Spleen (tissue), 7 donors: ENCODE data around the gene TLE4.
"Not testable (repeated sequence)": the region's sequence is repeated elsewhere in the genome, so short reads cannot be mapped to it uniquely, and the experiment has no call there.

Experiments used
- POLR2A ChIP-seq, 3 donors: fragments of 450-650 bp; IDR thresholded peaks; one replicate each; pipeline ENCODE4 v1.5.1; 2017; ENCODE audit warnings: antibody characterized with exemption in 3 of 3, mild to moderate bottlenecking in 1 of 3
- POLR2AphosphoS5 ChIP-seq, 3 donors: sonication (generic); formaldehyde crosslinking; IDR thresholded peaks; one replicate each; pipeline ENCODE4 v1.5.1; 2017; ENCODE audit warnings: antibody characterized with exemption in 3 of 3
- TF ChIP-seq, protein P1 (sequence below), 11 experiments: fragments of 200-600 bp in 7 of 11; fragments of 450-650 bp in 4 of 11; sonication (generic) in 4 of 11; IDR thresholded peaks in 8 of 11; conservative IDR thresholded peaks in 3 of 11; 1 replicate in 7 of 11; 2 replicates in 4 of 11; pipeline versions ENCODE4 v1.4.0 to v1.8.0; 2016 to 2021; ENCODE audit warnings: antibody characterized with exemption in 11 of 11, inconsistent platforms in 4 of 11, mild to moderate bottlenecking in 1 of 11
- donor health status: DM: no; HTN: no; CAD: no; lungs with moderate emphysema.
- donor health status: DM: no; HTN: no; CAD: no.
- donor health status: DM: no; HTN: no; CAD: no.

DNA sequence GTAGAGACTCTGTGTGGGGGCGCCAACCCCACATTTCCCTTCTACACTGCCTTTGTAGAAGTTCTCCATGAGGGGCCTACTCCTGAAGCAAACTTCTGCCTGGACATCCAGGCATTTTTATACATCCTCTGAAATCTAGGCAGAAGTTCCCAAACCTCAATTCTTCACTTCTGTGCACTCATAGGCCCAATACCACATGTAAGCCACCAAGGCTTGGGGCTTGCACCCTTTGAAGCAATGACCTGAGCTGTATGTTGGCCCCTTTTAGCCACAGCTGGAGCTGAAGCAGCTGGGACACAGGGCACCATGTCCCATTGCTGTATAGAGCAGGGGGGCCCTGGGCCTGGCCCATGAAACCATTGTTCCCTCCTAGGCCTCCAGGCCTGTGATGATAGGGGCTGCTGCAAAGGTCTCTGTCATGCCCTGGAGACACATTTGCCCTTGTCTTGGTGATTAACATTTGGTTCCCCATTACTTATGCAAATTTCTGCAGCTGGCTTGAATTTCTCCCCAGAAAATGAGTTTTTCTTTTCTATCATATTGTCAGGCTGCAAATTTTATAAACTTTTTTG lies 180.2 kb downstream of the TLE4 start:
- TF ChIP-seq, protein P1, sequence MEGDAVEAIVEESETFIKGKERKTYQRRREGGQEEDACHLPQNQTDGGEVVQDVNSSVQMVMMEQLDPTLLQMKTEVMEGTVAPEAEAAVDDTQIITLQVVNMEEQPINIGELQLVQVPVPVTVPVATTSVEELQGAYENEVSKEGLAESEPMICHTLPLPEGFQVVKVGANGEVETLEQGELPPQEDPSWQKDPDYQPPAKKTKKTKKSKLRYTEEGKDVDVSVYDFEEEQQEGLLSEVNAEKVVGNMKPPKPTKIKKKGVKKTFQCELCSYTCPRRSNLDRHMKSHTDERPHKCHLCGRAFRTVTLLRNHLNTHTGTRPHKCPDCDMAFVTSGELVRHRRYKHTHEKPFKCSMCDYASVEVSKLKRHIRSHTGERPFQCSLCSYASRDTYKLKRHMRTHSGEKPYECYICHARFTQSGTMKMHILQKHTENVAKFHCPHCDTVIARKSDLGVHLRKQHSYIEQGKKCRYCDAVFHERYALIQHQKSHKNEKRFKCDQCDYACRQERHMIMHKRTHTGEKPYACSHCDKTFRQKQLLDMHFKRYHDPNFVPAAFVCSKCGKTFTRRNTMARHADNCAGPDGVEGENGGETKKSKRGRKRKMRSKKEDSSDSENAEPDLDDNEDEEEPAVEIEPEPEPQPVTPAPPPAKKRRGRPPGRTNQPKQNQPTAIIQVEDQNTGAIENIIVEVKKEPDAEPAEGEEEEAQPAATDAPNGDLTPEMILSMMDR (IDR thresholded peaks at IDR 0.05 in 8 of 11, conservative IDR thresholded peaks at IDR 0.05 in 3 of 11) = not testable (repeated sequence)
- TF ChIP-seq POLR2AphosphoS5, POLR2A (IDR thresholded peaks at IDR 0.05): not testable (repeated sequence)
